ENCODE results near the gene WASL.
A peak's percentile ranks its signal among the peaks of the same experiment; 100 is the strongest.
"Not testable (repeated sequence)": the region's sequence is repeated elsewhere in the genome, so short reads cannot be mapped to it uniquely, and the experiment has no call there.

WASL gene

DNA sequence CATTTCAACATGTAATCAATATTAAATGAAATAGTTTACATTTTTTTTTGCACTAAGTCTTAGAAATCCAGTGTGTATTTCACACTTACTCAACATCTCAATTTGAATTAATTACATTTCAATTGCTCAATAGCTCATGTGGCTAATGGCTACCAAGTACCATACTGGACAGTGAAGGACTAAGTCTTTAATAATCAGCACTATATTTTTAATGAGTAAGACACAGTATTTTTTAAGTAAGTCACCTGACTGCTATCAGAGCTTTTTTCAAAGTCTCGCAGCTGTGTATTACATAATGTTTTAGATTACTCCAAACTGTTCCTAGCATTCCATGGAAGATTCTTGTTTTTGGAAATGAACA, 19.6 kb downstream of the WASL start:
- no peak for DNase-seq

DNA sequence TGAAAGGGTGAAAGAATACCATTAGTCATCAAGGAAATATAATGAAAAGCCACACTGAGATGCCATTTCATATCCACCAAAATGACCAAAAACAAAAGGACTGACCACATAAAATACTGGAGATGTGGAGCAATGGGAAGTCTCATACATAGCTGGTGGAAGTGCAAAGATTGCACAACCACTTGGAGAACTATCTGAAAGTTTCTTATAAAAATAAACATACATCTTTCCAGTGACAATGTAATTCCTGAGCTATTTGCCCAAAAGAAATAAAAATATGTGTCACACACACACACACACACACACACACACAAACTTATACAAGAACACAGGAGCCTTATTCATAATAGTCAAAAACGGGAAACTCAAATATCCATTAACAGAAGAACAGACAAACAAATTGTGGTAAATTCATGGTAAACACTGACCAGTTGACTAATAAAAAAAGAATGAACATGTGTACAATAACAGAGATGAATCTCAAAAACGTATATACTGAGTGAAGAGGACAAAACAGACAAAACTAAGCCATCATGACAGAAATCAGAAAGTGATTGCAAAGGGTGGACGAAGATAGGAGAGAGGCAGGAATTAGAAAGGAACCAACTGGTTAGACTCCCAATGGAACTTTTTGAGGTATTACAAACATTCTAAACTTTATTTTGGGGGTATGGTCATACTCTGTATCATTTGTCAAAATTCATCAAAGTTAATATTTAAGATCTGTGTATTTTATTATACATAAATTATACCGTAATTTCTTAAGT, 21.5 kb downstream of the WASL start:
- no peak for DNase-seq

DNA sequence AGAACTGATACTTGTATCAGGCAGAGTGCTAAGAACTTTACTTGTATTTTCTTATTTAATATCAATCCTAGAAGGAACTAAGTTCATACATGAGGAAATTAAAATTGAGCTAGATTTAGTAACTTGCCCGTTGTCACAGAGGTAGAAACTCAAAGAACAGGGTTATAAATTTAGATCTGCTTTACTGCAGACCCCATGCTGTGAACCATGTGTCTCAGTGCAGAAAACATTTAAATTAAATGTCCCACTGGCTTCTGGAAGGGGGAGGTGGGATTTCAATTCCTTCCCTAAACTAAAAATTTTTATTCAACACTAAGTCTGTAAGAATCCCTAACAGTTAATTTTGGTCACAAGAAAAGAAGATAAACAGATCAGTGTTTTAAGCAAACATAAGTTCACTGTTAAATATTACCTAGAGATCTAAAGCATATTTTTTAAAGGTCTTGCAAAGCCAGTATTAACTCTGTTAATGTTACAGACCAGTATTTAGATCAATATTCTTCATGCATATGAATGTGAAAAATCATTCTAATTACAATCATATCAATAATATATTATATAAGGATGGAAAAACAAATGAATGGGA, 23.1 kb downstream of the WASL start:
- peak; percentile 37 for DNase-seq

DNA sequence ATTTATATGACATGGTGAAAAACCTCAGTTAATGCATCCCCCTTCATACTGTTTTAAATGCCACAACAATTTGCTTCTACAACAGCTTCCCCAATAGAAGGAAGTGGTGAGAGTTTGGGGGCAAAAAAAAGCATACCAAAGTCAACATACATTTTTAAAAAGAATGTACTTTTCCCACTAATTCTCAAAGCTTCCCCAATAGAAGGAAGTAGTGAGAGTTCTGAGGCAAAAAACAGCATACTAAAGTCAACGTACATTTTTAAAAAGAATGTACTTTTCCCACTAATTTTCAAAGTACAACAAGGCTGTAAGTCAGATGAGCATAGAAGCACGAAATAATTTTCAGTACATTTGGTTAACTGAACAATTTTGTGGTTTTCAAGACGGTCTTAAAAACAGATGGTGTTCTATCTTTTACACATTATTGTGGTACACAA, 24.0 kb downstream of the WASL start:
- no peak for DNase-seq

DNA sequence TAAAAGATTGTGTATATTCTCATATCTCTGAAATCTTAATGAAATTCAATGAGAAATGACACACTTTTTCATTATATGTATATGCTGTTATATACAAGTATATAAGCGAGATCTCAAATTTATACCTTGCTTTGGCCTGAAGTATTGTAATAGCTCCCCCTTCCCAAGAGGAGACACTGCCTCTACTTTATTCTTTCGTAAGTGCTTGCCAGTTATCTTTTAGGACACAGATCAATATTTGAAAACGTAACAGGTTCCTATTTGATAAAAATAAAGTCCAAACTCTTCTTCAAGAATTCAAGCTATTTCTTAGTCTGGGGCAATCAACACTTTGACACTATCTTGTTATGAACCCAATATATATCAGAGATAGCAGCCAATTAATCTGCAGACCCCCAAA, 24.9 kb downstream of the WASL start:
- DNase-seq, result no peak

DNA sequence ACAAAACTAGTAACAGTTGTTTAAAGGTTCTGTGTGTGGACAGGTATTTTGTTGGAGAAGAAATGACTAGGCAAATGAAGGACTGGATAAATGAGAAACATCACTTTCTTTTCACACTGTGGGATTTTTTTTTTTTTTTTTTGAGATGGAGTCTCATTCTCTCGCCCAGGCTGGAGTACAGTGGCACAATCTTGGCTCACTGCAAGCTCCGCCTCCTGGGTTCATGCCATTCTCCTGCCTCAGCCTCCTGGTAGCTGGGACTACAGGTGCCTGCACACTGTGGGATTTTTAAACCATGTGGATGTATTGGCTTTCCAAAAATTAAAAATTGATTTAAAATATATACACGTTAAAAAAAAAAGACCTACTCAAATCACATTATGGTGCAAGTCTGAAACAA, 28.3 kb downstream of the WASL start:
- not testable (repeated sequence) for DNase-seq

DNA sequence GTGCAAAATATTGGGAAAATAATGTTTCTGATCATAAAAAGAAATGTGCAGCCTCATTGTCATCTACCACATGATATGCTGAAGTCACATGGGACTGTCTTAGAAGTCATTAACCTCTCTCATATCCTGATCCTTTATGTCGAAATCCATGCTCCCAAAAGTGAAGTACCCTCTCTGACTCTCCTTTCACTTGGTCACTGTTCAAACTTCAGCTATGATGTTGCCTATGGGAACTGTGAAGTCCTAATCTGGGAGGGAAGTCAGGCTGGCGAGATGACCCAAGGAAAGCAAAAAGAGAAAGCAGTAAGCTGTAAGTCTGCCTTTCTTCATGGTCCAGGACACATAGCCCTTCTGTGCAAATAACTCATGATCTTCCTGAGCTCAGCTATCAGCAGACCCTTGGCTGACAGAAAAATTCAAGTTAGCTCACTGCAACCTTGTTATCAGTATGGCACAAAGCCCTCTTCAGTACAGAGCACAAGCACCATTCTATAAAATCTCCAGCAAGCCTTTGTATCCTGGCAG, 29.5 kb downstream of the WASL start:
- DNase-seq, result no peak

DNA sequence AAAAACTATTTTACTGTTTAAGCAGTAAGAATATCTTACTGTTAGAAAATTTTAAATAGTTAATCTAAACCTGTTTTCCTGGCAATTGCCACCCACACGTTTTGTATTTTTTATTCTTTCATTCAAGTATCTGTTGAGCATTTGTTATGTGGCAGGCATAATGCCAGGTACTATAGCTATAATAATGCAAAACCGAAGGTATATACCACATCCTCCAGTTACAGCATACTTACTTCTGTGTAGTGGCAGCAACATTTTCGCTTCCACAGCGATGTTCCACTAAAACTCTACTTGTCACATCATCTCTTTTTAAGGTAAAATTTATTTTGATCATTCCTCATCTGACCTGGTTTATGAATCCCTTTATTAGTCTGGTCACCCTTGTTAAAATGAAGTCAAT, 30.0 kb downstream of the WASL start:
- DNase-seq, result no peak

DNA sequence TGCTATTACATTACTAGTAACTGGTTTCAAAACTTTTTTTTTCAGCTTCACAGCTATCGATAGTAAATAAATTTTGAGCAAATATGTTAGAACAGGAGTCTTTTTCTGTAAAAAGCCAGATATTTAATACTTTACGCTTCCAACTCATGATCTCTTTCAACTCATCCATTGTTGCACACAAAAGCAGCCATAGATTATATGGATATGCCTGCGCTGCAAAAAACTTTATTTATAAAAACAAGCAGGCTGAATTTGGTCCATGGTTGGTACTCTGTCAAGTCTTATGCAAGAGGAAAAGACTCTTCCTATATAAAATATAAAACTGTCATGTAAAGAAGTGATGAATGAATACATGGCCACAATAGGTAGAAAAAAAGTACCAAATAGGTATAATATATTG, 31.1 kb downstream of the WASL start:
- no peak for DNase-seq

DNA sequence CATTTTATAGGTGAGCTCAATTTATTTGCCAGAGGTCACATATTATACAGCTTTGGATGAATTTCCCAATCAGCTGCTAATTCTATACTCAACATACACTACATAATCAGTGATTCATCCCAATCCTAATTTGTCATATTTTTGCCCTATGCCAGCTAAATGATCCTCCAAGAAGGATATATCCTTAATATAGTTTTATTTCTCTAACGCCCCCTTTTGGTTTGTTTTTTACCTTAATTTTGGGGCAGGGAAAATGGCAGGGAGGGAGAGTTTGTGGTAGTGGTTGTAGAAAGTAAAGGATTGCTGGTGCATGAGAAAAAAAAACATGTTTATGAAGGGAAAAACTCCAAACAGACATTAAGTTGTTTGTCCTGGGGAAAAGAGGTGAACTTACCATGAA, 31.9 kb downstream of the WASL start:
- DNase-seq, result no peak

DNA sequence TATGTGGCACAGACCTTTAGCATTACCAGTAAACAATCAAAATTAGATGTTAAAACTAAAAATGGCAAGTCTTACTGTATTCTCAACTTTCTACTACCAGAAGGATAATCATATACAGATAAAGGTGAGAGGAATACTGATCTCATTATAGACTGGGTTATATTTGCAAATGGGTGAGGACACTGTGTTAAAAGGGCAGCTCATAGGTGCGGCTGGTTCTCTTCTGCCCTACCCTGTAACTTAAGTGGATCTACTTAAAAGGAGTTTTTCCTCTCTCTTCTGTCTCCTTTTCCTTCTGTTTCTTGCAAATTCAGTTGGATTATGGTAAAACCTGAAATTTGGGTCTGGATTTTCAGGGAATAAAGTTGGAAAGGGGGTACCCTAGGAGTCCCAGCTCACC, 33.0 kb downstream of the WASL start:
- no peak for DNase-seq

DNA sequence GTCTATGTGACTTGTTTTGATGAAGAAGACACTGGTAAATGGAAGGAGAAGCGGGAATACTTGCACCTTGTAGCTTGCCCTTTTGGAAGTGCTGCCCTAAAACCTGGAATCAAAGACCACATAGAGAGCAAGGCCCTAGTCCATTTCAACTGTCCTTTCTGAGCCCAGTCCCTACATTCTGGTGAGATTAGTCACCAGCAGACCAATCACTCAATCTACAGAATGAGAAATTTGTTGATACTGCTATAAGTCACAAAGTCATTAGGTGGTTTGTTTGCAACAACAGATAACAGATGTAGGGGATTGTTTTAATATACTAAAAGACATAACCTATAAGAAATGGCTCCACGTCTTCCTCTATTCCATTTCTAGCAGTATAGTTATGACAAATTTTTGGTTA, 33.6 kb downstream of the WASL start:
- no peak for DNase-seq

DNA sequence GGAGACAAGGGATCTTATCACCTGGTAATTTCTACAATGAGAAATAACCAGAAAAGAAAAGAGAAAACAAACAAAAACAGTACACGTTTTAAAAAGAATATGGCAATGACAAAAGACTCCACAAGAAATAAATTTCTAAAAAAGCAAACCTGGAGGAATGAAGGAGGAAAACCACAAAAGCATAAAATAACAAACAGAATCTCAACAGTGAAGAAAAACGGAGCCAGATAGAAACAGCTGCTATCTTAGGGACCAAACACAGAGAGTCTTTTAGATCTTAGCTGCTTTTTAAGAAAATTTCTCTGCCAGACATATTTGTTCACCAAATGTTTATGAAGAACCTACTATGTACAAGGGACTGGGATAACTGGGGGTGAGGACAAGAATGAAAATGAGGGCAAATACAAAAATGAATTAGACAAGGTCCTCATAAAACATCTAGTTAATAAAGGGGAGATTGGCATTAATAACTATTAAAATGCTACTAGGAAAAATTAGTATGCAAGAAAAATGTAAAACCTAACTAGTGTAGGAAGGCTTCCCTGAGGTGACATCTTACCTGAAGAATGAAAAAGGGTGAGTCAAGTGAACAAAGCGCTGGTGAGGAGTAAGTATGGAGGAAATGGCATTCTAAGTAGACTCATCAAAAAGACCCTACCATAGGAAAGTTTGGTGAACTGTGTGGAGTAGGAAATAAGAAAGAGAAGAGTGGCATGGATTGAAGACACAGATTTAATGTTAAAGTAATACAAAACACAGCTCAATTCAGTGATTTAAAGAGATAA, 34.3 kb downstream of the WASL start:
- no peak for DNase-seq

DNA sequence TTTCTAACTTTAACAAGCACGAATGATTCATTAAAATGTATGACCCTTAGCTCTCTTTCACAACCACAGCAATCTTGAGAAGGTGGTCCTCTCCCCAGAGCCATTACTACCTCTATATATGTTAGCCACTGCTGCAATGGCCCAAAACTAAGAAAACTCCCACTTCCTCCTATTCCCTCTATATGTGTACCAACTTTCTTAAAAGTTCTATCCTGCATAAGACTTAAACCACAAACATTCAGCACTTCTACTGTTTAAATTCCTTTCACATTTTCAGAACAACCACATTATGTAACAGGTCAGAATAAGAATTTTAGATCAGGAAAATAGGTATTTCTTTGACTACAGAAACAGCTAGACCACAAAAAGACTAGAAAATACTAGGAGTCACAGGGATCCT, 36.2 kb downstream of the WASL start:
- DNase-seq, result no peak

DNA sequence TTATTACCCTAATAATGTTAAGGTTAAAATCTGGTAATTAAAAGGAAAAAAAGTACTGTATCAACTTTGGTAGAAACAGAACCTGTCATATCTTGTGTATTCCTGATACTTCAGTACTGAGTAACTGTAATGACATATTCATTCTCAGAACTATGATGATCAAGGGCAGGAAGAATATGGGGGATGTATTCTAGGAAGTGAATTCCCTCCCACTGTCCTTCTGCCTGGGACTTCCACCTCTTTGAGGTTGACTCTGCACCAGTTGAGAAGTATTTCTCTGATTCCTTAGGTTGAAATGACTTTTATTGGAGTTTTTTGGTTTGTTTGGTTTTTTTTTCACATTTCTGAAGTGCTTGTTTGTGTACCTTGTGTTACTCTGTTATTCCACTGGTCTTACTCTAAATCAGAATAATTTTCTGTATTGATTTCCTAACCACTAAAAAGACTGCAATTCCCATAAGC, 36.9 kb downstream of the WASL start:
- DNase-seq, result no peak

DNA sequence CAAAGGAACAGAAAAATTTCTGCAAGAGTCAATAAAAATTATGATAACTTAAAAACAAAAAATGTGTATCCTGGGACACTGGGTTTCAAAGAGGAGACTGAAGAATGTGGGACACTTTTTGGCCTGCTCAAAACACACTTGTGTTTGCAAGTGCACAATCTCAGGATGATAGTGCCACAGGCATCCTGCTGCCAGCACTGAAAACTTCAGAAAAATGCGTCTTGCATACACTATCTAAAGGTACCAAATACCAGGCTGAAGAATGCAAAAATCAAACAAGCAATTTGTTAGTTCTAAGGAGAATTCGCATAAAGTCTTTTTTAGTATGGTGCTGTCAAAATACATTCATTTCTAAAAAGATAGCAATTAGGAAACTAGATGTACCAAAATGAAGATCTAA, 38.1 kb downstream of the WASL start:
- DNase-seq, result no peak

DNA sequence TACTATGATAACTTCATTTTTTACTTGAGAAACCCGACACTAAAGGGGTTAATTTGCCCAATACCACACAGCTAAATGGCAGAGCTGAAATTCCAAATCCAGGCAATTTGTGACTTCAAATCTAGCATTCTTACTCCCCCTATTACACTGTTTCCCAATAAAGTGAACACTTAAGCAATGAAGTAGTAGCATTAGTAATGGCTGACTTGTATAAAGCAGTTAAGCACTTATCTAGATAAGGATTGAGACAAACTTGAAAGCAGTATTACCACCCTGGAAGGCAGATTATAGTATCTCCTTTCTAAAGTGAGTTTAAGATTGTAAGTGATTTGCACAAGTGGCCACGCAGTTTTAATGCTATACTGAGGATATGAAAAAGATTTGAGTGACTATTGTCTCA, 39.3 kb downstream of the WASL start:
- DNase-seq, result no peak

DNA sequence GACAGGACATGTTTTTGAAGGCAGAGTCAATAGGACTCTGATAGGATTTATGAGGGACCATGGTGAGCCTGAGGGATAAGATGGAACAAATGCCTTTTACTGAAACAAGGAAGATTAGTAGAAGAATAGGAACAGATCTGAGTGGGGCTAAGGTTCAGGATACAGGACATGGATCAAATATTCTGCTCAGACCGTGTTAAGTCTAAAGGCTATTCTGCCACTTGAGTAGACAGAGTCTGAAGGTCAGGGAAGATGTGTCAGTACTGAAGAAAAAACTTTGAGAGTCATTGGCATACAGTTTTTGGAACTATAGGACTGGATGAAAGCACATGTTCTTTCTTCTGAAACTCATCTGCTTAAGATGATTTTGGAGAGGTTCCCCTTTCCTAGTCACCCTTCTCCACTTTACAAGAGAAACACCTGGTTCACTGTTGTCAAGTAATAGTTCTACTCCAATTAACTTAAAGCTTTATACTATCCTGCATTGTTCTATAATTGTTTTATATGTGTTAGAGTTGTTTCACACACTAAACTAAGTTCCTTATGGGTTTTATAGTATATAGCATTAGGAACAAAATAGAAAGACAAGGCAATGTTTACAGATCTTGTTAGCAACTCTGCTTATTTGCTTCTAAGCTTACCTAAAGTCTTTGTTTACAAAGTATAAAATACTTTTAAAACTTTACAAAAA, 43.4 kb downstream of the WASL start:
- DNase-seq, result no peak

DNA sequence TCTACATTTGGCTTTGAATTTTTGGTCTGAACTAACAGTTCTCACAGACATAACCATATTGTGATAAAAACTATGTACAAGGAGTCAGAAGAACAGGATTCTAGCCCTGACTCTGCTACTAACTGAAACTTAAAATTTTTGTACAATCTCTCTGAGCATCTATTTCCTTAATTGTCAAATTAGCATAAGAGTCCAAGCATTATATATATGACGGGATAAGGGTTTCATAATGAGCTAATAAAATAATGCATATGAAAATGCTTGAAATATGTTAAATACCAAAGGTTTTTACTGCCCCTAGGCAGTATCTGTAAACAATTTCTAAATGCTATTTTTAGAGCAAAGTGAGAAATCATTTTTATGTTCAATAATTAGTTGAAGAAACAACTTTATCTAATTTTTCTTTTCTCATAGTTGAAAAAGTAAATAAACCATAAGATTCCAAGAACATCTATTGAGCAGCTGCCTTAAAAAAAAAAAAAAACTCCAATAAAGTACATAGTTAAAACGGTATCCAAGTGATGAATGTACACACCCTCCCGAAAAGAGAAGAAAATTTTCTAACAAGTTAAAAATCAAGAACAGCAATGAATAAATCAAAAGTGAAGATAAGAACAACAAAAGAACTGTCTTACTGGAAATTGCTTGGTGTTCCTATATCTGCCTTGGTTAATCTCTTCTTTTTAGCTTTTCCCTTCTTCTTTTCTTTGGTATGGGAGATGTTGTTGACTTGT, 52.7 kb downstream of the WASL start:
- DNase-seq, result no peak

DNA sequence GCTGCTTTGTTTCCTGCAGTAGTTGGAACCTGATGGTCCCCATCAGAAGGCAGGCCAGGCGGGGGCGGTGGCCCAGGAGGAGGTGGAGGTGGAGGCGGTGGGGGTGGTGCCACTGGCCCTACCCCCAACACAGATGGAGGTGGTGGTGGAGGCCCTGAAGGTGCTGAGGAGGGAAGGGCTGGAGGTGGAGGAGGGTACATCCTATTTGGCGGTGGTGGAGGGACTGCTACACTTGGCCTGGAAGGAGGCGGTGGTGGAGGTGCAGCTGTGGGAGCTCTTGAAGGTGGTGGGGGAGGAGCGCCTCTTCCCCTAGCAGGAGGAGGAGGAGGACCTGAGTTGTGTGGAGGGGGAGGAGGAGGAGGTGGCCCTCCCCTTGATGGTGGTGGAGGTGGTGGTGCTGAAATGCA, 56.3 kb downstream of the WASL start:
- DNase-seq, result no peak

DNA sequence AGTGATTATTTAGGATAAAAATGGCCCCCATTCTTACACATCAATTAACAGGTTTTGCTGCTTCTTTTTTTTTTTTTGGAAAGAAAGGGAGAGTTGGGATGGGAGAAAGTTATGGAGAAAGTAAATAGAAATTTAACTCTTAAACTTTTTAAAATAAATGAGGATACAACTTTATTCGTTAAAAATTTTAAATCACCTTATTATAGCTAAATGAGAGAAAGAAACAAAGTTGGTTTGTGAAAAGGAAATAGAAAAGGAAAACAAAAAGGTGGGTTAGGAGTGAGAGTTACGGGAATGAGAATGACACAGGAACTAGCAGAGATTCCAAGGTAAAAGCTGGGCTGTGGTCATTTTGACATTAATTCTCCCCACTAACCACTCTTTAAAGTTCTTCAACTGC, 58.3 kb downstream of the WASL start:
- no peak for DNase-seq

DNA sequence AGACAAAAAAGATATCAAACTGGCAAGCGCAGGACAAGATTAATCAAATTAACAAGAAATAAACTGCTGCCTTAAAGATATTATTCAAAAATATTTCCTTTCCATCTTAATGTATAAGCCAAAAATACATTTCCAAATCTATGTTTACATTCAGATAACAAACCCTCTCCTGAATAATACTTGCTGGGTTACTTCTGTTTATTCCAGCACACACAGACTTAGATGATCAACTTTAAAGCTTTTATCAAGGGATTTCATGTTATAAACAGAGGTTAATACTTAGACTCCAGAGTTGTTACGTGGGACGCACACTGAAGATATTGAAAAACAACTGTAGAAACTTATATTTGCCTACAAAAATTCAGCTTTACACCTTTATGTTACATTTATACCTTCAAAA, 59.6 kb downstream of the WASL start:
- DNase-seq, result no peak

DNA sequence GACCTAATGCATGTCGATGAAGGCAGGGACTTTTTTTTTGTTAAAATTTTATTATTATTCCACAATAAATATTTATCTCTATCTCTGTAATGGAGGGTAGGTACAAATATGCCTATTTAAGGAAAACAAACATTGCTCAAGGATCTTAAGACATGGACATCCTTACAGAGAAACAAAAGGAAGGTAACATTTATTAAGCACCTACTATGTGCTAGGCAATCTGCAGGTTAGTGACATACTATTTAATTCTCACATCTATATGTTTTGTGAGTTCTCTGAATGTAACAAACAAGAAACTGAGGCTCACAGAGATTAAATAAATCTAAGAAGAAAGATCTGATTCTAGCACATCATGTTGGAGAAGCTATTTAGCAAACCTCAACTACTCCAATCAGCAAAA, 61.1 kb downstream of the WASL start:
- DNase-seq, result no peak

All from NCI-H2171 treated with DMSO at 0.1 percent for 48 hours (cell line).